Vagina (tissue), 2 donors: ENCODE data around the gene COL24A1. TPM values are rescaled to one million over a fixed set of nuclear protein-coding genes. Genes with fewer than 3 reads are reported as not detected.
"Not testable (repeated sequence)": the region's sequence is repeated elsewhere in the genome, so short reads cannot be mapped to it uniquely, and the experiment has no call there.

ENCODE experiments used
- DNase-seq, 2 donors: peaks; one replicate each; pipeline ENCODE4 v3.0.0-alpha.2; 2017; ENCODE audit errors: extremely low spot score in 2 of 2
- H3K27ac ChIP-seq: fragments of 200-600 bp; sonication (generic); one replicate; pipeline ENCODE4 v1.5.1; 2019
- H3K27me3 ChIP-seq: fragments of 200-600 bp; sonication (generic); one replicate; pipeline ENCODE4 v1.5.1; 2019
- H3K36me3 ChIP-seq, 2 donors: fragments of 200-600 bp; sonication (generic); one replicate each; pipeline ENCODE4 v1.5.1; 2017 to 2019
- H3K4me1 ChIP-seq: fragments of 200-600 bp; sonication (generic); one replicate; pipeline ENCODE4 v1.5.1; 2019
- H3K4me3 ChIP-seq, 2 donors: fragments of 200-600 bp; sonication (generic); 1 replicate in 1 of 2; 2 replicates in 1 of 2; pipeline ENCODE4 v1.5.1; 2016 to 2019
- H3K9me3 ChIP-seq: fragments of 200-600 bp; sonication (generic); one replicate; pipeline ENCODE4 v1.5.1; 2019
- POLR2A ChIP-seq, 2 donors: fragments of 450-650 bp; IDR thresholded peaks; one replicate each; pipeline ENCODE4 v1.6.1; 2017; ENCODE audit warnings: antibody characterized with exemption in 2 of 2, mild to moderate bottlenecking in 2 of 2, moderate library complexity in 2 of 2
- POLR2AphosphoS5 ChIP-seq, 2 donors: sonication (generic); formaldehyde crosslinking; IDR thresholded peaks; one replicate each; pipeline ENCODE4 v1.9.0; 2017; ENCODE audit warnings: antibody characterized with exemption in 2 of 2, mild to moderate bottlenecking in 2 of 2, low read depth in 1 of 2; ENCODE audit not compliant: insufficient read depth in 1 of 2
- intact Hi-C: fragments of 100-400 bp; cut with DNase I; formaldehyde crosslinking; loops from one replicate; pipeline ENCODE4 v1.15.1; 2023
- total RNA-seq: library from RNA; depleted of rRNA; stranded (reverse); fragments of >200 nt; gene quantifications from one replicate; pipeline ENCODE4 v1.2.3, GENCODE V29; 2016
- TF ChIP-seq, protein P1 (sequence below), 3 experiments: fragments of 450-650 bp in 2 of 3; fragments of 200-600 bp in 1 of 3; sonication (generic) in 1 of 3; IDR thresholded peaks; one replicate each; pipeline ENCODE4 v1.5.1; 2017 to 2019; ENCODE audit warnings: antibody characterized with exemption in 3 of 3, mild to moderate bottlenecking in 2 of 3, moderate library complexity in 2 of 3

Gene COL24A1
- total RNA-seq, 1 donor from 2014 or later: 0.98 TPM

- H3K27me3 ChIP-seq: no peaks in the 10 kb centered on the region
- H3K27ac ChIP-seq: no peak overlapping the region
- intact Hi-C loops: no loop called here
- no peaks in the 10 kb centered on the region for H3K36me3 ChIP-seq
- H3K9me3 ChIP-seq: no peaks in the 10 kb centered on the region
- DNase-seq: no peak
- TF ChIP-seq POLR2A (IDR thresholded peaks at IDR 0.05): no peak
- TF ChIP-seq, protein P1, sequence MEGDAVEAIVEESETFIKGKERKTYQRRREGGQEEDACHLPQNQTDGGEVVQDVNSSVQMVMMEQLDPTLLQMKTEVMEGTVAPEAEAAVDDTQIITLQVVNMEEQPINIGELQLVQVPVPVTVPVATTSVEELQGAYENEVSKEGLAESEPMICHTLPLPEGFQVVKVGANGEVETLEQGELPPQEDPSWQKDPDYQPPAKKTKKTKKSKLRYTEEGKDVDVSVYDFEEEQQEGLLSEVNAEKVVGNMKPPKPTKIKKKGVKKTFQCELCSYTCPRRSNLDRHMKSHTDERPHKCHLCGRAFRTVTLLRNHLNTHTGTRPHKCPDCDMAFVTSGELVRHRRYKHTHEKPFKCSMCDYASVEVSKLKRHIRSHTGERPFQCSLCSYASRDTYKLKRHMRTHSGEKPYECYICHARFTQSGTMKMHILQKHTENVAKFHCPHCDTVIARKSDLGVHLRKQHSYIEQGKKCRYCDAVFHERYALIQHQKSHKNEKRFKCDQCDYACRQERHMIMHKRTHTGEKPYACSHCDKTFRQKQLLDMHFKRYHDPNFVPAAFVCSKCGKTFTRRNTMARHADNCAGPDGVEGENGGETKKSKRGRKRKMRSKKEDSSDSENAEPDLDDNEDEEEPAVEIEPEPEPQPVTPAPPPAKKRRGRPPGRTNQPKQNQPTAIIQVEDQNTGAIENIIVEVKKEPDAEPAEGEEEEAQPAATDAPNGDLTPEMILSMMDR (IDR thresholded peaks at IDR 0.05): no peak
- no peak for TF ChIP-seq POLR2AphosphoS5 (IDR thresholded peaks at IDR 0.05; ENCODE audit: insufficient read depth in 1 of 2, low read depth in 1 of 2)
- no peak overlapping the region for H3K4me3 ChIP-seq
- no peaks in the 10 kb centered on the region for H3K4me1 ChIP-seq
Observed at GRCh38 chr1:85801520-85801919, 355.1 kb downstream of the COL24A1 start.

GRCh38 chr1:85799737-85800136 lies 356.8 kb downstream of the COL24A1 start:
- Histone ChIP-seq H3K9me3 (no peaks in the 10 kb centered on the region), H3K4me1 (no peaks in the 10 kb centered on the region), H3K27me3 (no peaks in the 10 kb centered on the region), H3K36me3 (no peaks in the 10 kb centered on the region), H3K27ac (no peak overlapping the region), H3K4me3 (no peak overlapping the region)
- TF ChIP-seq, protein P1 (IDR thresholded peaks at IDR 0.05): no peak
- TF ChIP-seq POLR2A (IDR thresholded peaks at IDR 0.05) (no peak), POLR2AphosphoS5 (IDR thresholded peaks at IDR 0.05; ENCODE audit: insufficient read depth in 1 of 2, low read depth in 1 of 2) (no peak)
- intact Hi-C loops: no loop called here
- no peak for DNase-seq

GRCh38 chr1:85798419-85798818 lies 358.2 kb downstream of the COL24A1 start:
- intact Hi-C loops: no loop called here
- Histone ChIP-seq H3K9me3 (no peaks in the 10 kb centered on the region), H3K4me1 (no peaks in the 10 kb centered on the region), H3K4me3 (no peak overlapping the region), H3K36me3 (no peaks in the 10 kb centered on the region), H3K27ac (no peak overlapping the region), H3K27me3 (no peaks in the 10 kb centered on the region)
- TF ChIP-seq, protein P1 (IDR thresholded peaks at IDR 0.05): no peak
- TF ChIP-seq POLR2A (IDR thresholded peaks at IDR 0.05) (no peak), POLR2AphosphoS5 (IDR thresholded peaks at IDR 0.05; ENCODE audit: insufficient read depth in 1 of 2, low read depth in 1 of 2) (no peak)
- no peak for DNase-seq

- H3K27me3 ChIP-seq, intact Hi-C loops, H3K4me1 ChIP-seq, H3K9me3 ChIP-seq, H3K27ac ChIP-seq, H3K4me3 ChIP-seq, H3K36me3 ChIP-seq, DNase-seq: not testable (repeated sequence)
Observed at GRCh38 chr1:85777021-85777420, 379.6 kb downstream of the COL24A1 start.

DNA sequence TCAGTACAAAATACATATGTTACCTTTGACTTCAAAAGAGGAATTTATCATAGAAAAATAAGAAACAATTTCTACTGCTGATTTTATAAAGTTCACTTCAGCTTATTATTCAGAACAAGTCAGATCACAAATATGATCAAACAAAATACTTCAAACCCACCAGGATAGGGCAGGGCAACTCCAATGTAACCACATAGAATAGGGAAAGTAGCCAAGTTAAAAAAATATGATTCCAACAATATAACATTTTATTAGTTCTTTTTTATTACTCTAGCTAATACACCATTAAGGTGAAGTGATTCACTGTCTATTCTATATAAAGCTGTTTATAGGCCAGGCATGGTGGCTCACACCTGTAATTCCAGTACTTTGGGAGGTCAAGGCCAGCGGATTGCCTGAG lies 393.8 kb downstream of the COL24A1 start:
- no peaks in the 10 kb centered on the region for H3K36me3 ChIP-seq
- intact Hi-C loops: no loop called here
- H3K9me3 ChIP-seq: no peaks in the 10 kb centered on the region
- H3K27me3 ChIP-seq: no peaks in the 10 kb centered on the region
- TF ChIP-seq POLR2AphosphoS5 (IDR thresholded peaks at IDR 0.05; ENCODE audit: insufficient read depth in 1 of 2, low read depth in 1 of 2) (no peak), POLR2A (IDR thresholded peaks at IDR 0.05) (no peak)
- TF ChIP-seq, protein P1 (IDR thresholded peaks at IDR 0.05): no peak
- no peak for DNase-seq
- no peaks in the 10 kb centered on the region for H3K4me1 ChIP-seq
- H3K4me3 ChIP-seq: no peak overlapping the region
- H3K27ac ChIP-seq: no peak overlapping the region

GRCh38 chr1:85756864-85757263 lies 399.7 kb downstream of the COL24A1 start:
- Histone ChIP-seq H3K36me3 (no peaks in the 10 kb centered on the region), H3K4me1 (no peaks in the 10 kb centered on the region), H3K4me3 (no peak overlapping the region), H3K27me3 (no peaks in the 10 kb centered on the region), H3K27ac (no peak overlapping the region), H3K9me3 (no peaks in the 10 kb centered on the region)
- no peak for DNase-seq
- TF ChIP-seq POLR2A (IDR thresholded peaks at IDR 0.05) (no peak), POLR2AphosphoS5 (IDR thresholded peaks at IDR 0.05; ENCODE audit: insufficient read depth in 1 of 2, low read depth in 1 of 2) (no peak)
- TF ChIP-seq, protein P1 (IDR thresholded peaks at IDR 0.05): no peak
- intact Hi-C loops: no loop called here
